ENCODE data around the gene HDAC4. TPM values are rescaled to one million over a fixed set of nuclear protein-coding genes. Genes with fewer than 3 reads are reported as not detected.

The HDAC4 gene
- total RNA-seq, 1 experiment from 2014 or later: 40.1 TPM

DNA sequence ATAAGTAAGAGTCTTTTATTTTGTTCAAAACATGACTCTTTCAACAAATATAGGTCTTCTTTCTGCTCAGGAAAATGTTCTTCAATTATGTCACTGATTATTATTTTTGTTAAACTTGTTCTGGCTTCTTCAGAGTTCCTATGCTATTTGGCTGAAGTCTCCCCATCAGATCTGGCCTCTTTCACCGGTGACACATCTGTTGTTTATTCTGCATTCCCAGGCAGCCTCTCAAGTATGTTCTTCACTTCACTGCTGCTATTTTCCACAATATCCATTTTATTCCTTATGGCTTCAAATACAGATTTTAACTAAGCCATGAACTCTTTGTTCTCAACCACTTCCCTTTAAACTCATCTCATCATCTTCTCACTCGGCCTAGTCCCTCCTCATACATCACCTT lies 45.7 kb downstream of the HDAC4 start:
- Histone ChIP-seq H3K27me3 (ENCODE audit: control insufficient read depth, insufficient read depth, low read length) (no peaks in the 10 kb centered on the region), H3K27ac (ENCODE audit: low read length) (no peak overlapping the region), H3K4me1 (ENCODE audit: control insufficient read depth, insufficient read depth, low read length) (peaks cover 4% of the 10 kb centered on the region; the same call in 1 of the 2 replicates), H3K36me3 (ENCODE audit: control insufficient read depth, insufficient read depth, low read length) (no peaks in the 10 kb centered on the region), H3K4me3 (ENCODE audit: low read depth in 2 of 2, low read length in 2 of 2) (no peak overlapping the region), H3K9me3 (ENCODE audit: control insufficient read depth, insufficient read depth, low read depth, low read length) (peaks cover 11% of the 10 kb centered on the region; the same call in 1 of the 2 replicates)
- ChIA-PET POLR2A (no interaction called here), CTCF (no interaction called here)
- intact Hi-C loops (cut with micrococcal nuclease; ENCODE audit: unreplicated experiment): no loop called here
- BruUV-seq (replicated peaks): no TSS peak
- in situ Hi-C loops (cut with HindIII; ENCODE audit: low pct_unique_long_range_greater_than_20kb, low sequenced_read_pairs): no loop called here
- no peak for ATAC-seq
- no peak for DNase-seq (ENCODE audit: low read depth, low spot score)
- no peak for TF ChIP-seq SIN3A (IDR thresholded peaks at IDR 0.05; ENCODE audit: borderline replicate concordance, insufficient read depth, low read depth, low read length)
- TF ChIP-seq, protein P1, sequence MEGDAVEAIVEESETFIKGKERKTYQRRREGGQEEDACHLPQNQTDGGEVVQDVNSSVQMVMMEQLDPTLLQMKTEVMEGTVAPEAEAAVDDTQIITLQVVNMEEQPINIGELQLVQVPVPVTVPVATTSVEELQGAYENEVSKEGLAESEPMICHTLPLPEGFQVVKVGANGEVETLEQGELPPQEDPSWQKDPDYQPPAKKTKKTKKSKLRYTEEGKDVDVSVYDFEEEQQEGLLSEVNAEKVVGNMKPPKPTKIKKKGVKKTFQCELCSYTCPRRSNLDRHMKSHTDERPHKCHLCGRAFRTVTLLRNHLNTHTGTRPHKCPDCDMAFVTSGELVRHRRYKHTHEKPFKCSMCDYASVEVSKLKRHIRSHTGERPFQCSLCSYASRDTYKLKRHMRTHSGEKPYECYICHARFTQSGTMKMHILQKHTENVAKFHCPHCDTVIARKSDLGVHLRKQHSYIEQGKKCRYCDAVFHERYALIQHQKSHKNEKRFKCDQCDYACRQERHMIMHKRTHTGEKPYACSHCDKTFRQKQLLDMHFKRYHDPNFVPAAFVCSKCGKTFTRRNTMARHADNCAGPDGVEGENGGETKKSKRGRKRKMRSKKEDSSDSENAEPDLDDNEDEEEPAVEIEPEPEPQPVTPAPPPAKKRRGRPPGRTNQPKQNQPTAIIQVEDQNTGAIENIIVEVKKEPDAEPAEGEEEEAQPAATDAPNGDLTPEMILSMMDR (IDR thresholded peaks at IDR 0.05): no peak
- no peak for TF ChIP-seq POLR2AphosphoS5 (IDR thresholded peaks at IDR 0.05; ENCODE audit: low read depth, low read length)

DNA sequence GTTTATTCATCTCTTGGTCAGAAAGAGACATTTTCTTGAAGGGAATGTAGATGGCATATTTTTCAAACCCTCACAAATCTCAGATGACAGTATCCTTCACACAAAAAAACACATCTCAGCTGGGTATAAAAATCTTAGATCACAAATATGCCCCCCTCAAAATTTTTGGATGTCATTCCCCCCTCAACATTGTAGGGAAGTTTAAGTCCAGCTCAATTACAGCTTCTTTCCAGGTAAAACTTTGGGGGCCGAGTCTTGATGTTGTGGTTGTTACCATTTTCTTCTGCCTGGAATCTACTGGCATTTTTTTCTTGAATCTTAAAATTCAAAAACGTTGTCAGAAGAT lies 46.1 kb downstream of the HDAC4 start:
- H3K4me1 ChIP-seq (ENCODE audit: control insufficient read depth, insufficient read depth, low read length): peaks cover 4% of the 10 kb centered on the region; the same call in 1 of the 2 replicates
- in situ Hi-C loops (cut with HindIII; ENCODE audit: low pct_unique_long_range_greater_than_20kb, low sequenced_read_pairs): no loop called here
- no peak for ATAC-seq
- peaks cover 11% of the 10 kb centered on the region; the same call in 1 of the 2 replicates for H3K9me3 ChIP-seq (ENCODE audit: control insufficient read depth, insufficient read depth, low read depth, low read length)
- no peak overlapping the region for H3K27ac ChIP-seq (ENCODE audit: low read length)
- CTCF ChIA-PET: no interaction called here
- no peak for DNase-seq (ENCODE audit: low read depth, low spot score)
- no peak overlapping the region for H3K4me3 ChIP-seq (ENCODE audit: low read depth in 2 of 2, low read length in 2 of 2)
- H3K36me3 ChIP-seq (ENCODE audit: control insufficient read depth, insufficient read depth, low read length): no peaks in the 10 kb centered on the region
- no peaks in the 10 kb centered on the region for H3K27me3 ChIP-seq (ENCODE audit: control insufficient read depth, insufficient read depth, low read length)
- POLR2A ChIA-PET: no interaction called here
- no peak for TF ChIP-seq SIN3A (IDR thresholded peaks at IDR 0.05; ENCODE audit: borderline replicate concordance, insufficient read depth, low read depth, low read length)
- TF ChIP-seq POLR2AphosphoS5 (IDR thresholded peaks at IDR 0.05; ENCODE audit: low read depth, low read length): no peak
- TF ChIP-seq TCF7L2 (IDR thresholded peaks at IDR 0.05; ENCODE audit: low read depth, low read length): no peak
- TF ChIP-seq, protein P2, sequence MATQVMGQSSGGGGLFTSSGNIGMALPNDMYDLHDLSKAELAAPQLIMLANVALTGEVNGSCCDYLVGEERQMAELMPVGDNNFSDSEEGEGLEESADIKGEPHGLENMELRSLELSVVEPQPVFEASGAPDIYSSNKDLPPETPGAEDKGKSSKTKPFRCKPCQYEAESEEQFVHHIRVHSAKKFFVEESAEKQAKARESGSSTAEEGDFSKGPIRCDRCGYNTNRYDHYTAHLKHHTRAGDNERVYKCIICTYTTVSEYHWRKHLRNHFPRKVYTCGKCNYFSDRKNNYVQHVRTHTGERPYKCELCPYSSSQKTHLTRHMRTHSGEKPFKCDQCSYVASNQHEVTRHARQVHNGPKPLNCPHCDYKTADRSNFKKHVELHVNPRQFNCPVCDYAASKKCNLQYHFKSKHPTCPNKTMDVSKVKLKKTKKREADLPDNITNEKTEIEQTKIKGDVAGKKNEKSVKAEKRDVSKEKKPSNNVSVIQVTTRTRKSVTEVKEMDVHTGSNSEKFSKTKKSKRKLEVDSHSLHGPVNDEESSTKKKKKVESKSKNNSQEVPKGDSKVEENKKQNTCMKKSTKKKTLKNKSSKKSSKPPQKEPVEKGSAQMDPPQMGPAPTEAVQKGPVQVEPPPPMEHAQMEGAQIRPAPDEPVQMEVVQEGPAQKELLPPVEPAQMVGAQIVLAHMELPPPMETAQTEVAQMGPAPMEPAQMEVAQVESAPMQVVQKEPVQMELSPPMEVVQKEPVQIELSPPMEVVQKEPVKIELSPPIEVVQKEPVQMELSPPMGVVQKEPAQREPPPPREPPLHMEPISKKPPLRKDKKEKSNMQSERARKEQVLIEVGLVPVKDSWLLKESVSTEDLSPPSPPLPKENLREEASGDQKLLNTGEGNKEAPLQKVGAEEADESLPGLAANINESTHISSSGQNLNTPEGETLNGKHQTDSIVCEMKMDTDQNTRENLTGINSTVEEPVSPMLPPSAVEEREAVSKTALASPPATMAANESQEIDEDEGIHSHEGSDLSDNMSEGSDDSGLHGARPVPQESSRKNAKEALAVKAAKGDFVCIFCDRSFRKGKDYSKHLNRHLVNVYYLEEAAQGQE (IDR thresholded peaks at IDR 0.05; ENCODE audit: insufficient read depth in 1 of 2, low read depth in 2 of 2, low read length in 1 of 2): no peak
- TF ChIP-seq, protein P1 (IDR thresholded peaks at IDR 0.05): no peak
- intact Hi-C loops (cut with micrococcal nuclease; ENCODE audit: unreplicated experiment): no loop called here
- BruUV-seq (replicated peaks): no TSS peak
